T-helper 2 cell (primary cell): ENCODE measurements around the gene PLCXD1.
"Not testable (repeated sequence)": the region's sequence is repeated elsewhere in the genome, so short reads cannot be mapped to it uniquely, and the experiment has no call there.

ENCODE experiments used
- DNase-seq, 5 experiments: peaks; one replicate each; pipeline versions ENCODE4 v3.0.0 to v3.0.0-alpha.2; 2012 to 2022

Gene PLCXD1

DNA sequence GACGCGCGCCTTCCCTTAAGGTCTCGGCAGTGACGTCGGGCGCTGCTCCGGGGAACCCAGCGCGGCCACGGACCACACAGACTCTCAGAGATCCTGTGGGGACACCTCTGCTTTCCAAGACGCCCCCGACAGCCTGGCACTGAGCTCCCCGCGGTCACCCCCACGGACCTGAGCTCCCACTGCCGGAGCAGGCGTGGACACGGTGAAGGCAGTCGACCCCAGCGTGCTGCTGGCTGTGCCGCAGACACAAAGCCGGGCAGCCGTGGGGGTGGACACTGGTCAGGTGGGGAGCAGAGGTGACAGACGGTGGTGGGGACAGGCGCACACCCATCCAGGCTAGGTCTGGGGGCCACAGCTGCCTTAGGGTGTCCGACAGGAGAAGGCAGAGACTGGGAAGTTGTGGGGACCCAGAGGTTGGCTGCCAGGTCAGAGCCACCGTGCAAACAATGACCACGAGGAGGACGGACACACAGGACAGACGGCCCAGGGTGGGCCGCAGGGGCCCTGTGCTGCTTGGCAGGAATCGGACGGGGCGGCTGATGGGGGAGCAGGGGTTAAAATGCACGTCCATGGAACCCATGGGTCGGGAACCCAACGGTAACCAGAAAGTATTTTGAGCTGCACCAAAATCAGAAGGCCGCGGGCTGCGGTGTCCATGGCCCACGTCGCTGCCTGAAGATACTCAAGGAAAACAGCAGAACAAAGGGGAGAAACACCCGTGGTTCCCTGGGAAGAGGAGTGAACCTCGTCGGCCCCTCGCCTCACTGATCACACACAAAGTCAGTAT, 54.0 kb downstream of the PLCXD1 start:
- DNase-seq: peak in 1 of 5 experiments; percentile 5

DNA sequence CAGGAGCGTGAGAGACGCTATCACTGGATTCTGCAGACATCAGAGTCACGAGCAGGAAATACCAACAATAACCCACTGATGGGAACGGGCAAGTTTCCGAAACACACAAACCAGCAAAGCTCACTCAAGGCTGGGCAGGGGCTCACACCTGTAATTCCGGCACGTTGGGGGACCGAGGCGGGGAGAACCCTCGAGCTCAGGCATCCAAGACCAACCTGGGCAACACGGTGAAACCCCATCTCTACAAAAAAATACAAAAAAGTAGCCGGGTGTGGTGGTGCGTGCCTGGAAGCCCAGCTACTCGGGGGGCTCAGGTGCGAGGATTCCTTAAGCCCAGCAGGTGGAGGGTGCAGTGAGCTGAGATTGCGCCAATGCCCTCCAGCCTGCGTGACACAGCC, 54.6 kb downstream of the PLCXD1 start:
- DNase-seq: no peak

DNA sequence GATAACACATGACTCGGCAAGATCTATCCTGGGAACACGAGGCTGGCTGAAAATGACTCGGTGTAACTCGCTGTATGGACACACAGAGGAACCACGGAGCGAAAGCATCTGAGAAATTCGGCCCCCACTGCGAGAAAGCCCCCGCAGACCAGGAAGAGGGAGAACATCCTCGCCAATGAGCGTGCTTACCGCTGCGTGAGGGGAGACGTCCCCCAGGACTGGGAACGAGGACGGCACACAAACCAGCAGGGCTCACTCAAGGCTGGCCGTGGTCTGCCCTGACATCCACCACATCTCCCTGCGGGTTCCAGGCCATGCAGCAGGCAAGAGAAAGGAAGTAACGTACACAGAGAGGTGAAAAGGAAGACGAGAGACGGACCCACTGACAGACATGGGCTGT, 55.0 kb downstream of the PLCXD1 start:
- DNase-seq: no peak

DNA sequence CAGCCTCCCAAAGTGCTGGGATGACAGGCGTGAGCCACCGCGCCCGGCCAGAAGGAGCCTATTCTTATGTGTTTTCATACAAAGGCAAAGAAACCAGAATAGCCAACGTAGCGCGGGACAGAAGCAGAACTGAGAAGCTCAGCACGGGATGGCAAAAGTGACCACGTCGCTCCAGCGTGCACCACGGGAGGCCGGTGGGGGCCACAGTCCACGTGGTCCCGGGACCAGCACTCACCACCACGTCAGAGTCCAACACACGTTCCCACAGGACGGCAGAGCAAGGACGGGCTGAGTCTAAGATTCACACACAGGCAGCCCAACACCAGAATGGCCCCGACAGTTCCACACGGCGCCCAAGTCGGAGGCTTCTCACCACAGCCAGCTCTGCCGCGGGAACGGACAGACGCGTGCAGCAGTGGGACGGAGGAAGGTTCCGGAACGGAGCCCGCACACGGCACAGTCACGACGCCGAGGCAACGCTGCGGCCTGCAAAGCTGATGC, 56.2 kb downstream of the PLCXD1 start:
- DNase-seq: no peak

DNA sequence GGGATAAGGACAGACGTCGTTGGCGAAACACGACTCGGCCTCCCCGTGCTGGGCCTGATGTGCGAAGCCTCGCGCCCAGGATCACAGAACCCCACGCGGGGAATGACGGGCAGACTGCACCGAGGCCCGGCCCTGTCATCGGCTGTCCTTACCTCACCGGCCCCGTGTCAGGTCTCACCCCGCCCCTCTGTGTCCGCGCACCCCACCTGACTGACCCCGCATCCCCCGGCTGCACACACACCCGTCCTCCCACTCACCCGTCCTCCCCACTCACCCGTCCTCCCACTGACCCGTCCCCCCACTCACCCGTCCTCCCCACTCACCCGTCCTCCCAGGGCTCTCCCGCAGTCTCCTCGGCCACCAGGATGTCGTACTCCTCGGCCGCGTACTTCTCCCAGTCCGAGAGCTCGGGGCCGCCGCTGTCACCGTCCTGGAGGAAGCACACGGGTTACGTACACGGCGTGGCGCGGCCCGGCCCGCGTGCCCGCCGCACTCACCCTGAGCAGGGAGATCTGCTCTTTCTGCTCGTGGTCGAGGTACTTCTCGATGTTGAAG, 57.2 kb downstream of the PLCXD1 start:
- no peak for DNase-seq

DNA sequence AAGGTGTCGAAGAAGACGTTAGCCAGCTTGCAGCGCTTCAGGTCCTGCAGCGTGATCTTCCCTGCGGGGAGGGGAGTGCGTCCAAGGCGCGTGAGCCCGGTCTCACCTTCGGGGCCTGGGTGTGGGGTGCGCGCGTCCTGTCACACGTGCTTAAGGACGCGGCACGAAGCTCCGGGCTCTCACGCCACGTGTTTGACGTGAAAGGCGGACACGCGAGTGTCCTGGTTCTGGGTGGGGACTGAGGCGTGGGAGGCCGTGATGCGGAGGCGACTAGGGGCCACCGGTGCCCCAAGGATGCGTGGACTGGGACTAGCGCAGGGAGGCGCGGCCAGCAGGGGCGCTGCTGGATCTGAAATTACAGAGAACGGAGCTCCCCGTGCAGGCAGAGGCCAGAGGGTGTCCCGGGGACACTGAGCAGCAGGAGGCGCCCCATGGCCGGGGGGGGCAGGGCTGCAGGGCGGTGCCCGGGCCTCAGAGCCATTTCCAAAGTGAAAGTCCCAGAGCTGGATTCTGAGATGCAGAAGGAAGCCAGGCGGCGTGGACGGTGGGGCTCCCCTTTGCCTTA, 57.7 kb downstream of the PLCXD1 start:
- no peak for DNase-seq

DNA sequence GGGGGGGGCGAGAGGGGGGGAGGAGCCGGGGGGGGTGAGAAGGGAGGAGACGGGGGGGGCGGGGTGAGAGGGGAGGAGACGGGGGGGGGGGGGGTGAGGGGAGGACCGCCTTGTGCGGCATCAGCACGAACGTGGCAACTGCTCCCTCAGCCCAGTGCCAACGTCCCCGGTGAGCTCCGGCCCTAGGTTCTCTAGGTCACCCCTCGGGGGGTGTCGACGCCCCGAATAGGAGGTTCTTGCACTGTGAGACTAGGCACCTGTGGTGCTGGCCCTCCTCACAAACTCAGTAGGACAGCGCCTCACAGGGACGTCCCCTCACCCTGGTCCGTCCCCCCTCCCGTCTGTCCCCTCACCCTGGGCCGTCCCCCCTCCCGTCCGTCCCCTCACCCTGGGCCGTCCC, 58.9 kb downstream of the PLCXD1 start:
- no peak for DNase-seq

DNA sequence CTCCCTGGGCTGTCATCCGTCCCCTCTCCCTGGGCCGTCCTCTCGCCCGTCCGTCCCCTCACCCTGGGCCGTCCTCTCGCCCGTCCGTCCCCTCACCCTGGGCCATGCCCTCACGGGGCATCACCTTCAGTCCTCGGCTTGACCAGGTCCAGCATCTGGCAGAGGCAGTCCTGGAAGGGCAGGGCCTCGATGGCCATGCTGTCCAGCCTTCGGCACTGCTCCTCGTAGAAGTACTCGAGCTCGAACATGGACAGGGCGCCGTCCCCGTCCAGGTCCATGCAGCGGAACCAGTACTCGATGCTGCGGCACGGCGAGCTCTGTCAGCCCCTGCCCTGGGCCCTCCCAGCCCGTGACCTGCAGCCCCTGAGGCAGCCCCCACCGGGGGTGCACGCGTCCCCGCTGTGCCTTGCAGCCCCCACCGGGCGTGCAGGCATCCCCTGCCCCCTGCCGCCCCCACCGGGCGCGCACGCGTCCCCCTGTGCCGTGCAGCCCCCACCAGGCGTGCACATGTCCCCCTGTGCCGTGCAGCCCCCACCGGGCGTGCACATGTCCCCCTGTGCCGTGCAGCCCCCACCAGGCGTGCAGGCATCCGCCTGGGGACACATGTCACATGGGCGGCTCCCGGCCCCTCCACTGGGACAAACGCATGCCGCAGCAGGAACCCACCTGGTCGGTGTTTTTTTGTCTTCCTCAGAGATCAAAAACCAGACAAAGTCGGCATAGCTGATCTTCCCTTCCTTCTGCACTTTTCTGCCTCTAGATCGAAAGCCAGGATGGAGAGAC, 59.7 kb downstream of the PLCXD1 start:
- DNase-seq: no peak

DNA sequence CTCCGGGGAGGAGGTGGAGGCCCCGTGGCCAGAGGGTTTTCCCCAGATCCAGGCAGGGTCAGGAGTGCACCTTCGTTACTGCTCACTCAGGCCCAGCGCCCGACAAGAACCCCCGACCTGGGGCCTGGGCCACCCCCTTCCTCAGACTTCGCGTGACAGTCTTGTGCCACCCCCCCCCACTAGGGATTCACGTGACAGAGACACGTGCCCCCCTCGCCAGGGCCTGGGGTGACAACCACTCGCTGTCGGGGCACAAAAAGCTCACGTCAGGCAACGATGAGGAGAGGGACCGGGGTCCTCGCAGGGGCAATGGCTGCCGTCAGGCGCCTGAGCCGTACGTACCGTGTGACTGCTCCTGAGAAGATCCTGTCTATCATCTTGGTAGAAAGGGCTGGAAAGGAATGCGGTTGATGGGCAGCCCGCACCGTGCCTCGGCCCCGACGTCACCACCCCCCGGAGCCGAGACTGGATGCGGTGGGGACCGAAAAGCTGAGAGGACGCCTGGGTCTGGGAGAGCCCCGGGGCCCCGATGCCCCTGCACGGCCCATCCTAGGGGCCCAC, 60.4 kb downstream of the PLCXD1 start:
- no peak for DNase-seq

DNA sequence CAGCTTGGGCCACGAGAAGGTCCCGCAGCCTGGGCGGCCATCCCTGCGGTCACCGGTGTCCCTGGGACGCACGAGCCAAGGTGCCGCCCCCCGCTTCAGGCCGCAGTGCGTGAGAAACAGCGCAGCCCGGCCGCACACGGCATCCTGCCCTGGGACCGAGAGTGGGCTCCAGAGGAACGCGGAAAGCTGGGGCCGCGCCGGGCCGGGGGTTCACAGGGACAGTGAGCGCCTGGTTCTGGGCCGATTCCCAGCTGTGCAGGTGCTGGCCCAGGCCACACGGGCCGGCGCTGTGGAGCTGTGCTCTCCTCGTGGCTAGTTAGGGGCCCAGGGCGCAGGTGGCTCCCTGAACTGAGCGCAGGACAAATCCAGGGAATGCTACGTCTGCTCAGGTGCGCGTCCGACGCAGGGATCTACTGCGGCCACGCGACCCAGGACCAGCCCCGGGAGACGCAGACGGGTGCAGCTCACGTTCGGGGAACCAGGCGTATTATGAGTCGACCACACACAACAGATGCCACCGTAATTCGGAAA, 63.3 kb downstream of the PLCXD1 start:
- DNase-seq: no peak

DNA sequence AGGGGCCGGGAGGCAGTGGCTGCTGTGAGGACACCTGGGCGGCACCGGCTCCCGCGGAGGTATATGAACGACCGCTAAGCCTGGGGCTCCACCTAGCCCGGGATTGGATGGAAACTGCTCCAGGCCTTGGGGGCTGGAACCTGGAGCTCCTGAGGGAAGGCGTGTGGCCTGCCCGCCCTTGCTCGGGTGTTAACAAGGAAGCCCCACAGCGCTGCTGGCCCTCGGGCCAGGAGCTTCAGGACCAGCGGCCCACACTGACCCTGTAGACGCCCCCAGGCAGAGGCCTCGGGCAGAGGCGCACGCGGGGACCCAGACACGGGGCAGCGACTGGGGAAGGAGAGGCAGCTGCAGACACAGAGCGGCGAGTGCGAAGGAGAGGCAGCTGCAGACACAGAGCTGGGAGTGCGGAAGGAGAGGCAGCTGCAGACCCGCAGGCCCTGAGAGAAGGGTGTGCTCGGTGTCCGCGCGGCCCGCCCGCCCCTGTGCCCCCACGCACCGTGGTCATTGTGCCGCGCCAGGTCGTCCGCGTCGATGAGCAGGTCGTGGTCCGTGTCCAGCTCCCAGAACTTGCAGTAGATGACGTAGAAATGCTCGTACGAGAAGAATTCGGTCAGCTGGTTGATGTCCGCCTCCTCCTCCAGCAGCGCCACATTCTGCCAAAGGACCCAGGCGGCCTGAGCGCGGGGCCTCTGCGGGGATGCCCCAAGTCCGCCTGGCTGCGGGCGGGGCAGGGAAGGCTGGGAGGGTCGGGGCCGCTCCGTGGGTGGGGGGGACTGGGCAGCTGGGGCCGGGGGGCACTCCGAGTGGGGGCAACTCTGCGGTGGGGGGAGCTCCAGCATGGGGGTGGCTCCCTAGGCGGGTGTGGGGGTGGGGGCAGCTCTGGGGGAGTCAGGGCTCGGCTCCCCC, 64.1 kb downstream of the PLCXD1 start:
- DNase-seq: no peak

DNA sequence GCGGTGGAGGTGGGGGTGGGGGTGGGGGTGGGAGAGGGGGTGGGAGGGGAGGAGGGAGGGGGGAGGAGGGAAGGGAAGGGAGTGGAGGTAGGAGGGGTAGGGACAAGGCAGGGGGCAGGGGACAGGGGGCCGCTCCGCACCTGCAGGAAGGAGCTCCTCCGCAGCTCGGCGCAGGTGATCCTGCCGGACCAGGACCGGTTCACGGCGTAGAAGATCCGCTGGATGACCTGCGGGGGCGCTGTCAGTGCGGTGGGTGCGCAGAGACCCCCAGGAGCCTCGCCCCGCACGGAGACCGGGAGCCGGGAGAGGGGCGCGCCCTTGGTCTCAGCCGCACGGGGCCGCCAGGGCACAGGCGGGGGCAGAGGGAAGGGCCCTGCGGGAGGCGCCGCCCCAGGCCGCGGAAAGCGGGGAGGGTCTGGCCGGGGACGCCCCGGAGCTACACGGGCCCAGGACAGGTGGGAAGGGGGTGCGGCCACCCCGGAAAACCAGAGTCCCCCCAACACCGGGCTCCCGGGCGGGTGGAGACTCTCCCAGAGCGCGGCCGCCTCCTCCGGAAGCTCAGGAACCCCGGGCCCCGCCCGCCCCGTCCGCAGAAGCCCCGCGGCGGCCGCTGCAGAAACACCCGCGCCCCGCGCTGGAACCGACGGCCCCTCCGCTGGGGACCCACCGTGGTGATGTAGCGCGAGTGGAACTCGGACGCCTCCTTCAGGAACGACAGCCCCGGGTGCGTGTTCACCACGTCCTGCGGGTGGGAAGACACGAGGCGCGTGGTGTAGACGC, 65.0 kb downstream of the PLCXD1 start:
- DNase-seq: no peak

DNA sequence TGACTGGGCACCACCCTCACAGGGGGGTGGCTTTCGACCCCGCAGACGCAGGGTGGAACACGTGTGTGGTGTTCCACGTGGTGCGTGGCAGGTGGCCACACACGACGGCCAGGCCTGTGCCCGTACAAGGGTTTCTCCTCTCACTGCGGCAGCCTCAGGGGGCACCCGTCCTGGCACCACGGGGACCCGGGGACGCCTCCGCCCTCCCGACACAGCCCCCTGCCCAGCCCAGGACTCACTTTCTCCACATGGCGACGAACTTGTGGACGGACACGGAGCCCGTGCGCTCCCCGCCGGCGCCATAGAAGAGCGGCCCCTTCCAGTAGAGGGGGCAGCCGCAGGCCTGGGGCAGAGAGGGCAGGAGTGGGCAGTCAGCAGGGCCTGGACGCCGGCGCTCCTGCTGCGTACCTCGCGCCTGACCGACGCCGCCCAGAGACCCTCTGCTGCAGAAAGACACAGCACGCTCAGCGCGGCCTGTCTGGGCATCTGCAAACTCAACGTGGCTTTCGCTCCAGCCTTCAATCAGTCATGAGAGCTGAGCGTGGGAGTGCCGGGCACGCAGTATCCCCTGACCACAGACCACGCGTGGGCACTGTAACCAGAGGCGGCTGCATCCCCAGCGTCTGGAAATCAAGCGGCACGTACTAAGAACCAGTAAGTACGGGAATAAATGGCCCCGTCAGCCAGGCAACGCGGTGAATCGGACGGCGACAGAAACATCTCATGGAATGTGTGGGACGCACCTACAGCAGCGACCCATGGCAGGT, 66.4 kb downstream of the PLCXD1 start:
- no peak for DNase-seq

DNA sequence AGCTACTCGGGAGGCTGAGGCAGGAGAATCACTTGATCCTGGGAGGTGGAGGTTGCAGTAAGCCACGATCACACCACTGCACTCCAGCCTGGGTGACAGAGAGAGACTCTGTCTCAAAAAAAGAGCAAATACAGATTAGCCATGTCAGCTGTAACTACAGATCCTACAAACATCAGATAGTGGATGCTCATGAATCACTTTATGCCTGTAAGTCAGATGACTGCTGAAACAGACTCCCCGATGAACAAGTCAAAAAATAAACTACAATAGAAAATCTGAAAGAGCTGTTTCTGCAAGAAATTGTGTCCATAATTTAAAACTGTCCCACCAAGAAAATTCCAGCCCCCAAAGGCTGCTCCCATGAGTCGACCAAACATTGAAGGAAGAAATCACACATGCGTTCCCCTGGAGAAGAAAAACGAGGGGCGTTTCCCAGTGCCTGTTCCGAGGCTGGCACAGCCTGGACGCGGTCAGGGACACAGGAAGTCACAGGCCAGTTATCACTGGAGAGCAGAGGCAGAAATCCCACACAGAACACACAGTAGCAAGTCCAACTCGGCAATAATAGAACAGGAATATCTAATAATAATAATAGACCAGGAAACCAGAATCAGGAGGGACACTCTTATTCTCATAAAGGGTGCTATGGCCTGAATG, 67.4 kb downstream of the PLCXD1 start:
- DNase-seq: no peak

DNA sequence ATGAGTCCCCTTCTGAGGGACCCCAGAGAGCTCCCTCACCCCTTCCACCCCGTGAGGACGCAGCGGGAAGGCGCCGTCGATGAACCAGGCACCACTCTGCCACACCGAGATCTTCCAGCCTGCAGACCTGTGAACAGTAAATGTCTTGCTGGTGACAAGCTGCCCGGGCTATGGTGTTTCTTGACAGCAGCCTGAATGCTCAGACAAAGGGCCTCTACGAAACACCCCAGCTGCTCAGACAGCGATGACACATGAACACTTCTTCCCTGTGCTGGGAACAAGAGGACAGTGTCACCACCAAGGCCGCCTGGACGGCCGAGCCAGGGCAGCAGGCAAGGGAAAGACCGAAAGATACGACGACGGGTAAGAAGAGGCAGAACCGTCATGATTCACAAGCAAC, 68.0 kb downstream of the PLCXD1 start:
- DNase-seq: no peak

DNA sequence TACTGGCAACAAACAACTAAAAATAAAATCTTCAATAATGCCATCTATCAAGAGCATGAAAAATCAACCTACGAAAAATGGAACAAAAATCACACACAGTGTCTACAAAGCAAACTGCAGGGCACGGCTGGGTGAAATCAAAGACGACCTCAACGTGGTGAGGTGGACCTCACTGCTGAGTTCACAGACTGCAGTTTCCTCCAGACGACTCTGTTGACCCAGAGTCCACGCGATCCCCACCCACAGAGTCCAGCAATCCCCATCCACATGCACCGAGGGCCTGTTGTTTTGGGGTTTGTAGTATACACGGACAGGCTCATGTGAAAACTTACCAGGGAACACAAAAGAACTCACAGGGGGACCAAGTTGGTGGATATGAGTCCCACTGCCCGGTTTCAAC, 68.5 kb downstream of the PLCXD1 start:
- DNase-seq: no peak

DNA sequence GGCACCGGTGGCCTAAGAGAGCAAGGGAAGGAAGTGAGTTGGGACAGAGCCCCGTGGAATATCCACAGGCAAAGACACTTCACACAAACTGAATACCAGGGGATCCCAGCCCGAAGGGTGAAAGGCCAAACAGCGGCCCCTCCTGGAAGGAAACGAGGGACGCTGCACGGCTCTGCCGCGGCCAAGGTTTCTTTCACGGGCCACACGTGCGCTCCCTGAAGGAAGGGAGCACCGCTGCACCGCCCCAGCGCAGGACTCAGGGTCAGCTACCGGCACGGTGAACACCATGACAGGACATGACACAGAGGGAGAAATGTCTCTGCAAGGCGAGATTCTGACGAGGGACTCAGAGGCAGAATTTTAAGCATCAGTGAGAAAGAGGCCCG, 69.0 kb downstream of the PLCXD1 start:
- DNase-seq: no peak

DNA sequence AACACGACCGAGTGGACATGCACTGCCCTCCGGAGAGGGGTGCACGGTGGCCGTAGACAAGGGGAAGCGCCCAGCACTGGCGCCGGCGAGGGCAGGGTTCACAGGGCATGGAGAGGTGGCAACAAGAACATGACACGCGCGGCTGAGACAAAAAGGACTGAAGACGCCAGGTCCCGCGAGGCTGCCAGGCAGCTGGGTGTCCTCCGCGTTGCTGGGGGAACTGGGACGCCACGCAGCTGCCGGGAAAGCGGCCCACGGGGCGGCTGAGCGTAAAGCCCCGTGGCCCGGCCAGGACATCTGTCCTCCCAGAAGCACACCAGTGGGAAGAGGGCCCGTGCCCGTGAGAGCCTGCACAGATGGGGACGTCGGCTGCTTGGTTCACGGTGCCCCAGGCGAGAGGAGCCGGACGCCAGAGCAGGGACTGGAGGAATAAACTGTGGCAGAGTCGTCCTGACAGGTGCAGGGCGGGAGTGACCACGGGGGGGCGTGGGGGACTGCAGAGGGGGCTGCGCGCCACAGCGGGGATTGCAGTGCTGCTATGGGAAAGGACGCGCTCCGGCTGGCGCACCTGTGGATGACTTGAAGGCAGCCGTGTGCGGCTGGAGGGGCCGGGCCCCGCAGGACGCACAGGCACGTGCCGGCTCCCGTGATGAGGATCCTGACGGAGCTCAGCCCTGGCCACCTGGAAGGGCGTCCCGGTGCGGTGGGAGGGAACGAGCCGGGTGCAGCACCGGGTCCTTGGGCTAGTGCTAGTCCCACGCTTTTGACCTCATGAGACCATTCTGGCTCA, 69.5 kb downstream of the PLCXD1 start:
- no peak for DNase-seq

DNA sequence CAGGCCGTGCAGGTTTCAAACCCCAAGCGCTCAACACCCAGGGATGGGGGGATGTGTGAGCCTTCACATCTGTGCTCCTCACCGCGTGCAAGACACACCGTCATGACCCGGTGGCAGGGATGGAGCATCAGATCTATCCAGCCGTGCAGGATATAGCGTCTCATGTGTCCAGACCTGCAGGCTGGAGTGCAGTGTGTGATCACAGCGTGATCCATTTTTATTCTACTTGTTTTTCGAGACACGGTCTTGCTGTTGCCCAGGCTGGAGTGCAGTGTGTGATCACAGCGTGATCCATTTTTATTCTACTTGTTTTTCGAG, 70.1 kb downstream of the PLCXD1 start:
- DNase-seq: not testable (repeated sequence)
